Measurements from ENCODE around the gene LRRC75B.
A peak's percentile ranks its signal among the peaks of the same experiment; 100 is the strongest.
"Not testable (repeated sequence)": the region's sequence is repeated elsewhere in the genome, so short reads cannot be mapped to it uniquely, and the experiment has no call there.

The LRRC75B gene

GRCh38 chr22:24592851-24593558, at the start of gene LRRC75B:
Gene LRRC75B (minus strand): TSS chr22:24593073. CDS start chr22:24593039, 34 bp downstream.
- H3K4me3 ChIP-seq (ENCODE audit: low read length) = peak within 1 kb of the TSS; percentile 48
- peak; percentile 74 for DNase-seq (ENCODE audit: low read depth)
- TF ChIP-seq CTCF (IDR thresholded peaks at IDR 0.05; ENCODE audit: insufficient read depth, low read depth, low read length, missing control alignments) = no peak

DNA sequence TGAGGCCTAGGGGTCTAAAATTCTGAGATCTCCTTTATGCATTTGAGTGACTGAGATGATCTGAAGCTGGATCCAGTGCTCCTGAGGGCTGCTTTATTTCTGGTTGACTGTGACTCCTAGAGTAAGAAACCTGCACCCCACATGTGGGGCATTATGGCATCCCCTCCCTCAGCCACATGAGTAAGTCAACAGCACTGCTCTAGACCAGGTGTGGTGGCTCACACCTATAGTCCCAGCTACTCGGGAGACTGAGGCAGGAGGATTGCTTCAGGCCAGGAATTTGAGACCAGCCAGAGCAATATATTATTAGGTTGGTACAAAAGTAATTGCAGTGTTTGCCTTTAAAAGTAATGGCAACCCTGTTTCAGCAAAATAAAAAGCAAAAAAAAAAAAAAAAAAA, 49.4 kb upstream of the LRRC75B start:
- not testable (repeated sequence) for H3K4me3 ChIP-seq (ENCODE audit: low read length); DNase-seq (ENCODE audit: low read depth)

GRCh38 chr22:24636513-24636912, 43.6 kb upstream of the LRRC75B start:
- DNase-seq (ENCODE audit: low read depth); H3K4me3 ChIP-seq (ENCODE audit: low read length): not testable (repeated sequence)

DNA sequence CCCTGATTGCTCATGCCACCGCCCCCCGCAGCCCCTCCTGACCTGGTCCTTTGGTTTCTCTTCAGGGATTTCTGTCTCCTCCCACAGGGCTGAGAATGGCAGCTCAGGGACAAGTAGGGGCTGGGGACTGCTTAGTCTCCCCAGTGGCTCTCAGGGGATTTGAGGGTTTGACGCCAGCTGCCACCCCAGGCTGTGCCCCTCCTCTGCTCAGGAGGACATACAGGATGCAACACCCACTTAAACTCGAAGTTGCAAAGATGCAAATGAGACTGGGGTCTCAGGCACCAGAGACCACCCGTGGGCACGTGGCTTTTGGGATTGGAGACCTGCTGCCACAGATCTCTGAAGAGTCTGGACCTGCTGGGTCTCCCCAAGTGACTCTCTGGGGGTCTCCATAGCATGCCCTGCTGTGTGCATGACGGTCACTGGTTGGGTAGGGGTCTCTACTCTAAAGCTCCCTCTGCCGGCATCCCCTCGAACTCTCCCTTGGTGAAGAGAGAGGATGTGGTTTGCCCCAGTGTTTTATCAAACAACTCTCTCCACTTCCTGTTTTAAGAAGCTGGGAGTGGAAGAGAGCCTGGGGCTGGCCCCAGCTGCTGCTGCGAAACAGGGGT, 42.0 kb upstream of the LRRC75B start:
- not testable (repeated sequence) for H3K4me3 ChIP-seq (ENCODE audit: low read length); DNase-seq (ENCODE audit: low read depth)

DNA sequence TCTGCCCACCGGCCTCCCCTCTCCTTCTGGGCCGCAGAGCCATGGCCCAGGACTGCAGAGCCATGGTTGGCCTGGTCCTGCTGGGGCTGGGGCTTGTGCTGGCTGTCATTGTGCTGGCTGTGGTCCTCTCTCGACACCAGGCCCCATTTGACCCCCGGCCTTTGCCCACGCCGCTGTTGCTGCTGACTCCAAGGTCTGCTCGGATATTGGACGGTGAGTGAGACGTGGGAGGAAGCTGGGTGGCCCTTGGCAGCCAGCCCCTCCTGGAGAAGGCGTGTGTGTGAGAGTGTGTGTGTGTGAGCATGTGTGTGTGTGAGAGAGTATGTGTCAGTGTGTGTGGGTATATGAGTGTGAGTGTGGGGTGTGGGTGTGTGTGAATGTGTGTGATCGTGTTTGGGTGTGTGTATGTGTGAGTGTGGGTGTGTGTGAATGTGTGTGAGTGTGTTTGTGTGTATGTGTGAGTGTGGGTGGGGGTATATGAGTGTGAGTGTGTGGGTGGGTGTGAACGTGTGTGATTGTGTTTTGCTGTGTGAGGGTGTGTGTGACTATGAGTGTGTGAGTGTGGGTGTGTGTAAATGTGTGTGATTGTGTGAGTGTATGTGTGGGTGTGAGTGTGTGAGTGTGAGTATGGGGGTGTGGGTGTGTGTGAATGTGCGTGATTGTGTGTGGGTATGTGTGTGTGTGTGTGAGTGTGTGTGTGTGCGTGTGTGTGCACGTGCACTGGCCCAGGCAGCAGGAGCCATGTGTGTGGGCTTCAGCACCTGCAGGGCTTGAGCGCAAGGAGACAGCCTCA, 40.6 kb upstream of the LRRC75B start:
- H3K4me3 ChIP-seq (ENCODE audit: low read length); DNase-seq (ENCODE audit: low read depth): not testable (repeated sequence)

DNA sequence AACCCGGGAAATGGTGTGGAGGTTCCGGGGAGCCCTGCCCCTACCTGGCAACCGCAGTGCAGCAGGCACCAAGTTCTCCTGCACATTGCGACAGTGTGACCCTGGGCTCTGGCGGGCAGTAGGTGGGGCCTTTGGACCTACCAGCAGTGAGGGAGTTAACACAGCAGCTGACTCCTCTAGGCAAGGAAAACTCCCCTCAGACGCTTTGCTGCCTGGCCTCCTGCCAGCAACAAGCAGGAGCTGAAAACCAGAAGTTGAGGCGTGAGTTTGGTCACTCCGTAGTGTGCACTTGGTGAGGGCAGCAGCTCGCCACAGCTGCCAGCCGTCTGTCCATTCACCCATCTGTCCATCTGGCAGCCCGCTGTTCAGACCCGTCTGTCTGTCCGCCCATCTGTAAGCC, 39.8 kb upstream of the LRRC75B start:
- not testable (repeated sequence) for H3K4me3 ChIP-seq (ENCODE audit: low read length); DNase-seq (ENCODE audit: low read depth)

DNA sequence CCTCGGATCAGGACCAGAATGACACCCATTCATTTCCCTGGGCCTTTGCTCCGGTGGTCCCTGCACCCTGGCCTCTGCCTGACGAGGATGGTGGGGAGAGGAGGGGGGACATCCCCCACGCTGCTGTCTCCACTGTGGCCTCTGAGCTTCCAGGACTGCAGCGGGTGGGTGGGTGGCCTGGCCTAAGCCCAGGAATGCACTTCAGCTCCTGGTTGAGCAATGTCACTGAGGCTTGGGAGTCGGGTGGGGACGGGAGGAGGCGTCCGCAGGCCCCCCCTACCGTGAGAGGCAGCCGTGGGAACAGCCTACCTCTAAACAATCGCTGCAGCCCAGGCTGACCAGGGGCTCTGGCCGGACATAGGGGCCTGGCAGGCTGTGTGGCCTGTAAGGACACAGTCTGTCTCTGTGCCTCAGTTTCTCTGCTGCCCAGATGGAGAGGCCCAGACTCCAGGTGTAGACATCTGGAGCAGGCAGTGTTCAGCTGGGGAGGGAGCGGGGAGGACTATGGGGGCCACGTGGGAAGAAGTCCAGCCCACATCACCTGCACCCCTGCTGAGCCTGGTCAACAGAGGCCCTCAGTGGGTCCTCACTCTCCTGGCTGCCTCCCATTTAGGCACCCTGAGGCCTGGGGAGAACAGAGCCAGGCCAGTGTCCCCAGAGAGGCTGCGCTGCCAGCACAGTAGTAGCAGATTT, 38.7 kb upstream of the LRRC75B start:
- H3K4me3 ChIP-seq (ENCODE audit: low read length); DNase-seq (ENCODE audit: low read depth): not testable (repeated sequence)

DNA sequence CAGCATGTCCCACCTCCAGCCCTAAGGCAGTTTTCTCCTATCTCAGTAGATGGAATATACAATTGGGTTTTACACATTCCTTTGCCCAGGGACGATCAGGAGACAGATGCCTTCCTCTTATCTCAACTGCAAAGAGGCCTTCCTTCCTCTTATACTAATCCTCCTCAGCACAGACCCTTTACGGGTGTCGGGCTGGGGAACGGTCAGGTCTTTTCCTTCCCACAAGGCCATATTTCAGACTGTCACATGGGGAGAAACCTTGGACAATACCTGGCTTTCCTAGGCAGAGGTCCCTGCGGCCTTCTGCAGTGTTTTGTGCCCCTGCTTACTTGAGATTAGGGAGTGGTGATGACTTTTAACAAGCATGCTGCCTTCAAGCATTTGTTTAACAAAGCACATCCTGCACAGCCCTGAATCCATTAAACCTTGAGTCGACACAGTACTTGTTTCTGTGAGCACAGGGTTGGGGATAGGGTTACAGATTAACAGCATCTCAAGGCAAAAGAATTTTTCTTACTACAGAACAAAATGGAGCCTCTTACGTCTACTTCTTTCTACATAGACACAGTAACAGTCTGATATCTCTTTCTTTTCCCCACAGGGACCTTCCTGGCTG, 38.0 kb upstream of the LRRC75B start:
- DNase-seq (ENCODE audit: low read depth); H3K4me3 ChIP-seq (ENCODE audit: low read length): not testable (repeated sequence)

- peak; percentile 30 for TF ChIP-seq CTCF (IDR thresholded peaks at IDR 0.05; ENCODE audit: insufficient read depth, low read depth, low read length, missing control alignments)
- not testable (repeated sequence) for H3K4me3 ChIP-seq (ENCODE audit: low read length)
- DNase-seq (ENCODE audit: low read depth) = peak; percentile 4
Measured at GRCh38 chr22:24629069-24629468, 36.2 kb upstream of the LRRC75B start.

DNA sequence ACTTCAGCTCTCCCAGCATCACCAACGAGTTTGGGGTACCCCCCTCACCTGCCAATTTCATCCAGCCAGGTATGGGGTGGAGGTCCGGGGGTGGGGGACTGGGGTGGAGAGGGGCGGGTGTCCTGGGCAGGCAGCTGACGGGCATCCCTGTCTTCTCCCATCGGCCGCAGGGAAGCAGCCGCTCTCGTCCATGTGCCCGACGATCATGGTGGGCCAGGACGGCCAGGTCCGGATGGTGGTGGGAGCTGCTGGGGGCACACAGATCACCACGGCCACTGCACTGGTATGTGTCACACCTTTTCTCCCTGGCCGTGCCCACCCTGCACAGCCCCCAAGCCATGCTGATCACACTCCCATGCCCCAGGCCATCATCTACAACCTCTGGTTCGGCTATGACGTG, 35.0 kb upstream of the LRRC75B start:
- not testable (repeated sequence) for DNase-seq (ENCODE audit: low read depth); H3K4me3 ChIP-seq (ENCODE audit: low read length)

- not testable (repeated sequence) for H3K4me3 ChIP-seq (ENCODE audit: low read length); DNase-seq (ENCODE audit: low read depth)
Measured at GRCh38 chr22:24622596-24622995, 29.7 kb upstream of the LRRC75B start.

DNA sequence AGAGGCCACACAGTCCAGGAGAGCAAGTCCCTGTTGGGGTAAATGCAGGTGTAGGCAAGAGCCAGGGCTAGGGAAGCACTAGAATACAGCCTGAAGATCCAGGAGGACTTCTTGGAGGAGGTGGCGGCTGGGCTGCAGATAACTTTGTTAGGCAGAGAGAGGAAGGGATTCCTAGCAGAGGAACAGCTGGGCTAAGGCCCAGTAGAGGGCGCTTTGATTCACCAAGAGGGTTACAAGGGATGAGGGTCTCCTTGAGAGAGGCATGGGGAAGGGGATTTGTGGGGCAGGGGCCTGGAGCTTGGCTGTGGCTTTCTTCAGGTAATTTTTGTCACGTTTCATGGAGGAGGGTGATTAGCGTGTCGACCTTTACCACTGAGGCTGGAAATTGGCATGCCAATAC, 28.4 kb upstream of the LRRC75B start:
- DNase-seq (ENCODE audit: low read depth); H3K4me3 ChIP-seq (ENCODE audit: low read length): not testable (repeated sequence)

GRCh38 chr22:24614794-24615193, 21.9 kb upstream of the LRRC75B start:
- DNase-seq (ENCODE audit: low read depth) = not testable (repeated sequence)

DNA sequence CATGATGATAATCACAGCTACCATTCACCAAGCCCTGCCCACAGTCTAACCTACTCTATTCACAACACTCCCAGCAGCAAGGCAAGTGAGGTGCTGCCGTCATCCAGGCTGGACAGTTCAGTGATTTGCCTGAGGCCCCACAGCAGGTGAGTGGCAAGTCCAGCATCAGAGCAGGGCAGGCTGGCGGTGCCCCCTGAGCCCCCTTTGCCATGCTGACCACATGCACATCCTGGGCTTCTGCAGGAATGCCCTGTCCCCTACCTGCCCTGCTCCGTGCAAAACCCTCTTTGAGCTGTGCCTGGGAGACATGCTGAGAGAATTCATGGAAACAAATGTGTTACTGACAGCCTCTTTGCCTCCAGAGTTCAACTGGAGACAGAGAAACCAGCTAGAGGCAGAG, 17.0 kb upstream of the LRRC75B start:
- H3K4me3 ChIP-seq (ENCODE audit: low read length); DNase-seq (ENCODE audit: low read depth): not testable (repeated sequence)

More at GRCh38 chr22:24614794-24615193, 21.9 kb upstream of the LRRC75B start:
- not testable (repeated sequence) for H3K4me3 ChIP-seq (ENCODE audit: low read length)

DNA sequence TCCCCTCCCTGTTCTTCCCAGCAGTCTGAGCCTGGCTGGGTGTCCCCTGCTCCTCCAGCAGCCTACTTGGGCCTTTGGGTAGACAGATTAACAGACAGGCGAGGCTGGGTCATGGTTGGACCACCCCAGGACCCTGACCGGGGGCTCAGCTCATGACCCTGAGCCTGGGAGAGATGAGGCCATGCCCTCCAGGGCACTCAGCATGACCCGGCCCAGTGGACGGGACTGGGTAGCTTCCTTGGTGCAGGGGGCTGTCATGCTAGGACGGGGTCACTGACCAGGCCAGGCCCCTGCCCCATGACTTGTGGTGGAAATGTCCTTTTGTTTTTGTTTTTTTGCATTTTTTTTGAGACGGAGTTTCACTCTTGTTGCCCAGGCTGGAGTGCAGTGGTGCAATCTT, 15.5 kb upstream of the LRRC75B start:
- H3K4me3 ChIP-seq (ENCODE audit: low read length); DNase-seq (ENCODE audit: low read depth): not testable (repeated sequence)

DNA sequence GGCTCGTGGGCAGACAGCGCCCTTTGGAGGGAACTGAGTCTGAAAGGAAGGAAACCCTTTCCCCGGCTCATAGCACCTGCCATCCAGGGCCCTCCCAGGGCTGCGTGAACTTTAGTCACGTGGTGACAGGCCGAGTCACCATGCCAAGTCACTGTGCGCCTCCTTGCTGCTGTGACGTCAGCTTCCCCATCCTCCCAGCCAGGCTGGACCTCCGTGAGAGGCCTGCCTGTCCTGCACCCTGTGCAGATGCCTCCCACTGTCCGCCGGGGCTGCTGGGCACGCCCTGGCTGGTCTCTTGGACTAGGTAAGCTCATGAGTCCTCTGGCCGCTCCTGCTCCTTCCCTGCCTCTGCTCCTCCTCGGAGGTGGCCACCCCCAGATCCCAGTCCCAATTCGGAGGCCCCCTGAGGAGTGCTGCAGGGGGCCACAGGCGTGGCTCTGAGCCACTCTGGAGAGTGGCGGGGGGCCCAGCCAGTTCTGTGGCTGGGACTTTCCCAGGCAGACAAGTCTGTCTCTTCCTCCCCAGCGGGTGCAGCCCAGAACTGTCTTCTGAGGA, 14.6 kb upstream of the LRRC75B start:
- not testable (repeated sequence) for H3K4me3 ChIP-seq (ENCODE audit: low read length)
- peak; percentile 29 for DNase-seq (ENCODE audit: low read depth)
